ENCODE results near the gene ALMS1. TPM values are rescaled to one million over a fixed set of nuclear protein-coding genes. Genes with fewer than 3 reads are reported as not detected.
A peak's percentile ranks its signal among the peaks of the same experiment; 100 is the strongest.
"Not testable (repeated sequence)": the region's sequence is repeated elsewhere in the genome, so short reads cannot be mapped to it uniquely, and the experiment has no call there.

Gene ALMS1
- total RNA-seq, 1 donor from 2014 or later: 20.0 TPM

DNA sequence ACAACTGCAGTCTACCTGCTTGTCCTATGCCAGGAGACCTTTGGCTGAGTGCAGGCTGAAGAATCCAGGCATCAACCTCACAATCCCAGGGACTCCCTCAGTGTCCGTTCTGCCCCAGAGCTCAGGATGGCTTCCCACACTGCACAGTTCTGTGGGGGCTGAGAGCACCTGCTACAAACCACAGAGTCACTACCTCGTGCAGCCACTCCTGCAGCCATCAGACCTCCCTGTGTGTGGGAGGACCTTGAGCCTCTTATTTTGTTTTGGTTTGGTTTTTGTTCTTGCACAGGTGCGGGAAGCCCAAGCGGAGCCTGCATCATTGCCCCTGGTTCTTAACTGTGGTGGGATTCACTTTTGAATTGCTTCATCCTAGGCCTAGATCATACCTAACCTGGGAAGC lies 225.6 kb downstream of the ALMS1 start:
- TF ChIP-seq, protein P1, sequence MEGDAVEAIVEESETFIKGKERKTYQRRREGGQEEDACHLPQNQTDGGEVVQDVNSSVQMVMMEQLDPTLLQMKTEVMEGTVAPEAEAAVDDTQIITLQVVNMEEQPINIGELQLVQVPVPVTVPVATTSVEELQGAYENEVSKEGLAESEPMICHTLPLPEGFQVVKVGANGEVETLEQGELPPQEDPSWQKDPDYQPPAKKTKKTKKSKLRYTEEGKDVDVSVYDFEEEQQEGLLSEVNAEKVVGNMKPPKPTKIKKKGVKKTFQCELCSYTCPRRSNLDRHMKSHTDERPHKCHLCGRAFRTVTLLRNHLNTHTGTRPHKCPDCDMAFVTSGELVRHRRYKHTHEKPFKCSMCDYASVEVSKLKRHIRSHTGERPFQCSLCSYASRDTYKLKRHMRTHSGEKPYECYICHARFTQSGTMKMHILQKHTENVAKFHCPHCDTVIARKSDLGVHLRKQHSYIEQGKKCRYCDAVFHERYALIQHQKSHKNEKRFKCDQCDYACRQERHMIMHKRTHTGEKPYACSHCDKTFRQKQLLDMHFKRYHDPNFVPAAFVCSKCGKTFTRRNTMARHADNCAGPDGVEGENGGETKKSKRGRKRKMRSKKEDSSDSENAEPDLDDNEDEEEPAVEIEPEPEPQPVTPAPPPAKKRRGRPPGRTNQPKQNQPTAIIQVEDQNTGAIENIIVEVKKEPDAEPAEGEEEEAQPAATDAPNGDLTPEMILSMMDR (IDR thresholded peaks at IDR 0.05): no peak
- no peak for DNase-seq (ENCODE audit: low spot score)
- Mint-ChIP-seq H3K27me3 (ENCODE audit: low read depth) (no peaks in the 10 kb centered on the region), H3K27ac (ENCODE audit: unreplicated experiment) (no peak overlapping the region), H3K9me3 (ENCODE audit: low read depth) (no peaks in the 10 kb centered on the region), H3K4me1 (ENCODE audit: low read depth) (no peaks in the 10 kb centered on the region), H3K4me3 (ENCODE audit: unreplicated experiment) (no peak overlapping the region), H3K36me3 (ENCODE audit: low read depth) (peaks cover 15% of the 10 kb centered on the region)

DNA sequence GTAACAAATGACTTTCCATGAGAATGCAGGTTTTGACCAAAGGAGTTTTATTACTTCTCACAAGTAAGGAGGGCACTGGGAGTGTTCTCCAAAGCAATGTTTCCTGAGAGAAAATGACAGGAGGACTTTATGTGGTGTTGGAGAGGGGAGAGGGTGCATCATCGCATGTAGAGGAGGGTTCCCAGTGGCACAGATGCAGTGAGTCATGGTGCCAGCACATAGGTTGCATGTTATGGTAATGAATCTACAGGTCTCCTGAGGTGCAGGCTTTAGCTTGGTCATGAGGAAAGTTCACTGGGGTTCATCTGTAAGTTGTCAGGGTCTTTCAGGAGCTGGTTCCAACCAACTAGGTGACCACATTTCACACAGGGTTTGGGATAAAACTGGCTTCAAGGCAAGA lies 226.2 kb downstream of the ALMS1 start:
- TF ChIP-seq, protein P1 (IDR thresholded peaks at IDR 0.05): no peak
- peaks cover 18% of the 10 kb centered on the region for H3K36me3 Mint-ChIP-seq (ENCODE audit: low read depth)
- no peaks in the 10 kb centered on the region for H3K4me1 Mint-ChIP-seq (ENCODE audit: low read depth)
- no peaks in the 10 kb centered on the region for H3K27me3 Mint-ChIP-seq (ENCODE audit: low read depth)
- H3K9me3 Mint-ChIP-seq (ENCODE audit: low read depth): no peaks in the 10 kb centered on the region
- H3K27ac Mint-ChIP-seq (ENCODE audit: unreplicated experiment): no peak overlapping the region
- DNase-seq (ENCODE audit: low spot score): no peak
- no peak overlapping the region for H3K4me3 Mint-ChIP-seq (ENCODE audit: unreplicated experiment)

GRCh38 chr2:73614105-73614504 lies 228.5 kb downstream of the ALMS1 start:
- TF ChIP-seq, protein P1 (IDR thresholded peaks at IDR 0.05): no peak
- Mint-ChIP-seq H3K36me3 (ENCODE audit: low read depth) (peaks cover 11% of the 10 kb centered on the region), H3K9me3 (ENCODE audit: low read depth) (no peaks in the 10 kb centered on the region), H3K27me3 (ENCODE audit: low read depth) (no peaks in the 10 kb centered on the region), H3K27ac (ENCODE audit: unreplicated experiment) (no peak overlapping the region), H3K4me3 (ENCODE audit: unreplicated experiment) (no peak overlapping the region), H3K4me1 (ENCODE audit: low read depth) (no peaks in the 10 kb centered on the region)
- no peak for DNase-seq (ENCODE audit: low spot score)

DNA sequence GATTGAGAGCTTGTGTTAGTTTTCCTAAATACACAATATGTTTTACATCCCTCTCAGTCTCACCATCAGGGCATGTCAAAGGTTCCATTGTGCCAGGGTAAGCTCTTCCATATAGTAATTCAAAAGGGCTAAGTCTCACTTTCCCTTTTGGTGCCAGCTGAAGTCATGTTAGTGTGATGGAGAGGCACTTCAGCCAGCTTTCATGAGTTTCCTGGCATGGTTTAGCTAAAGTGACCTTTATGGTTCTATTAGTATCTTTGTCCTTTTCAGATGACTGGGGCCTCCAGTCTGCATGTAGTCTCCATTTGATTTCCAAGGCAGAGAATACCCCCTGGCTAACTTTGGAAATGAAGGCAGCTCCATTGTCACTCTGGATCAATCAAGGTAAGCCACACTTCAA lies 229.4 kb downstream of the ALMS1 start:
- H3K9me3 Mint-ChIP-seq (ENCODE audit: low read depth): no peaks in the 10 kb centered on the region
- H3K4me1 Mint-ChIP-seq (ENCODE audit: low read depth): no peaks in the 10 kb centered on the region
- TF ChIP-seq, protein P1 (IDR thresholded peaks at IDR 0.05): no peak
- DNase-seq (ENCODE audit: low spot score): no peak
- no peak overlapping the region for H3K4me3 Mint-ChIP-seq (ENCODE audit: unreplicated experiment)
- no peaks in the 10 kb centered on the region for H3K27me3 Mint-ChIP-seq (ENCODE audit: low read depth)
- no peak overlapping the region for H3K27ac Mint-ChIP-seq (ENCODE audit: unreplicated experiment)
- peaks cover 11% of the 10 kb centered on the region for H3K36me3 Mint-ChIP-seq (ENCODE audit: low read depth)

DNA sequence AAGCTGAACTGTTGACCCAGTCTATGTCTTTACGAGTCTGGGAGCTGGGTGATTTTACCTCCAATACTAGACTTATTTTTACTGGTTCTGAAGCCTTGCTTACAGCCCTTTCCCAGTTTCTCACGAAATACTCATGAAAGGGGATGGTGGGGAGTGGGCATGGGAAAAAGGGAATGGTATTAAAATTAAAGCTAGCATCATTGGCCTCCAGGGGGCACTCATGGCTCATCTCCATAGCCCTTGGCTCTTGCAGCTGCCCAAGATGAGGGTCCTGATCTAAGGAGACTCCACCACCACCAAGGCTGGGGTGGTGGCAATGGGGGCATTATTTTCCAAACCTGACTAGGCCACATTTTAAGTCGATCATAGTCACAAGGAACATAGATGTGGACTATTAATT lies 234.3 kb downstream of the ALMS1 start:
- not testable (repeated sequence) for H3K27ac Mint-ChIP-seq (ENCODE audit: unreplicated experiment); H3K9me3 Mint-ChIP-seq (ENCODE audit: low read depth); H3K27me3 Mint-ChIP-seq (ENCODE audit: low read depth); H3K4me3 Mint-ChIP-seq (ENCODE audit: unreplicated experiment); H3K36me3 Mint-ChIP-seq (ENCODE audit: low read depth); DNase-seq (ENCODE audit: low spot score); H3K4me1 Mint-ChIP-seq (ENCODE audit: low read depth)
- TF ChIP-seq, protein P1 (IDR thresholded peaks at IDR 0.05): peak; percentile 18

DNA sequence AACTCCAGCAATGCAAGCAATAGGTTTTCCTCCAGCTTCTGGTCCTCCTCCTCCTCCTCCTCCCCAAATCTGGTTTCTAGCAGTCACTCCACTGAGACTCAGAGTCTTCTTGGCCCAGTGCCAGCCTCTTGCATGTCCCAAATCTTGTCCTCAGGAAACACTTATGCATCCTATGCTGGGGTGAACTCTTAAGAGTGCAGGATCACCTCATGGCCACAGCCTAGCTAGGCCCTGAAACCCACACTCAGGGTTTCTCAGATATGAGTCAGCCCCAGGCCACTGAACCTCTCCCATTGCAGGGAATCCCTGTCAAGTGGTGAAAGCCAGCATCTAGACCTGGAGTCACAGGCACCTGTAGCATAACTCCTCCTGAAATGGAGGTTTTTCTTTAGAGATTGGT lies 238.4 kb downstream of the ALMS1 start:
- H3K27ac Mint-ChIP-seq (ENCODE audit: unreplicated experiment); H3K36me3 Mint-ChIP-seq (ENCODE audit: low read depth): not testable (repeated sequence)

More for the DNA sequence above, 238.4 kb downstream of the ALMS1 start:
- DNase-seq (ENCODE audit: low spot score); H3K4me1 Mint-ChIP-seq (ENCODE audit: low read depth); H3K27me3 Mint-ChIP-seq (ENCODE audit: low read depth); H3K4me3 Mint-ChIP-seq (ENCODE audit: unreplicated experiment): not testable (repeated sequence)
- H3K9me3 Mint-ChIP-seq (ENCODE audit: low read depth): peaks cover 12% of the 10 kb centered on the region
